PC-3 (cell line): Measurements from ENCODE around the gene PLOD1. TPM values are rescaled to one million over a fixed set of nuclear protein-coding genes. Genes with fewer than 3 reads are reported as not detected.

Experiments
- ATAC-seq: fragments of 200-7000 bp; cut with Tn5 transposase; 2 replicates; pipeline ENCODE4 v1.9.1; 2020; ENCODE audit warnings: mild to moderate bottlenecking, moderate library complexity
- BruUV-seq: library from RNA; stranded (reverse); fragments of 400-500 nt; replicated peaks from 2 replicates; lab custom pipeline; 2021; lab: Mats Ljungman, UMichigan
- CTCF ChIA-PET: fragments of 300-600 bp; sonication (Branson Sonifier 250); formaldehyde crosslinking; loops from one replicate; lab custom pipeline; 2022; ENCODE audit warnings: antibody characterized with exemption; lab: Charles Lee
- POLR2A ChIA-PET: fragments of 300-600 bp; sonication (Branson Sonifier 250); formaldehyde crosslinking; loops from one replicate; lab custom pipeline; 2022; ENCODE audit warnings: antibody characterized with exemption; ENCODE audit not compliant: unreplicated experiment; lab: Charles Lee
- DNase-seq: peaks from one replicate; pipeline ENCODE4 v3.0.0-alpha.2; 2015
- H2AFZ ChIP-seq: fragments of 300-600 bp; sonication (generic); 2 replicates; pipeline ENCODE4 v1.6.0; 2016; ENCODE audit warnings: antibody characterized with exemption, low read length
- H3F3A ChIP-seq: fragments of 300-600 bp; sonication (generic); one replicate; pipeline ENCODE4 v1.6.0; 2017; ENCODE audit warnings: antibody characterized with exemption, low read length, control low read depth, mild to moderate bottlenecking; ENCODE audit not compliant: unreplicated experiment
- H3K27ac ChIP-seq: fragments of 300-600 bp; sonication (generic); 2 replicates; pipeline ENCODE4 v1.5.1; 2016; ENCODE audit warnings: mild to moderate bottlenecking, low read length
- H3K27me3 ChIP-seq: fragments of 300-600 bp; sonication (generic); 2 replicates; pipeline ENCODE4 v1.6.1; 2016; ENCODE audit warnings: low read length, mixed read lengths
- H3K36me3 ChIP-seq: fragments of 300-600 bp; sonication (generic); 2 replicates; pipeline ENCODE4 v1.6.1; 2016; ENCODE audit warnings: low read depth, mixed run types, low read length, mixed read lengths
- H3K4me1 ChIP-seq: fragments of 300-600 bp; sonication (generic); 2 replicates; pipeline ENCODE4 v1.5.1; 2016; ENCODE audit warnings: low read length; ENCODE audit not compliant: insufficient read depth
- H3K4me2 ChIP-seq: fragments of 300-600 bp; sonication (generic); 2 replicates; pipeline ENCODE4 v1.6.0; 2016; ENCODE audit warnings: low read length
- H3K4me3 ChIP-seq: fragments of 300-600 bp; sonication (generic); 2 replicates; pipeline ENCODE4 v1.5.1; 2016; ENCODE audit warnings: mild to moderate bottlenecking, low read length, mixed read lengths
- H3K79me2 ChIP-seq: fragments of 300-600 bp; sonication (generic); 2 replicates; pipeline ENCODE4 v1.6.1; 2017; ENCODE audit warnings: low read length, mixed read lengths
- H3K9ac ChIP-seq: fragments of 300-600 bp; sonication (generic); 2 replicates; pipeline ENCODE4 v1.6.0; 2016; ENCODE audit warnings: mild to moderate bottlenecking, low read length
- H3K9me2 ChIP-seq: fragments of 300-600 bp; sonication (generic); replicated peaks from 2 replicates; pipeline ENCODE4 v1.6.1; 2016; ENCODE audit warnings: mixed run types, low read length, mixed read lengths
- H3K9me3 ChIP-seq: fragments of 300-600 bp; sonication (generic); 2 replicates; pipeline ENCODE4 v1.6.1; 2016; ENCODE audit warnings: low read length, mixed read lengths
- H4K20me1 ChIP-seq: fragments of 300-600 bp; sonication (generic); 2 replicates; pipeline ENCODE4 v1.6.1; 2016; ENCODE audit warnings: low read length, mixed read lengths
- CTCF ChIP-seq: fragments of 300-600 bp; sonication (generic); conservative IDR thresholded peaks from 2 replicates; pipeline ENCODE4 v1.5.1; 2017; ENCODE audit warnings: antibody characterized with exemption, low read depth, mild to moderate bottlenecking, low read length
- EZH2 ChIP-seq: fragments of 300-600 bp; sonication (generic); IDR thresholded peaks from one replicate; pipeline ENCODE4 v1.6.1; 2017; ENCODE audit warnings: antibody characterized with exemption, mild to moderate bottlenecking, low read length; ENCODE audit not compliant: unreplicated experiment
- EZH2phosphoT487 ChIP-seq: fragments of 300-600 bp; sonication (generic); IDR thresholded peaks from 2 replicates; pipeline ENCODE4 v1.6.1; 2018; ENCODE audit warnings: mild to moderate bottlenecking, antibody characterized with exemption, low read length, borderline replicate concordance
- intact Hi-C: fragments of 100-400 bp; cut with micrococcal nuclease; formaldehyde crosslinking; loops from 2 replicates; pipeline ENCODE4 v1.9.0; 2023
- total RNA-seq: library from RNA; depleted of rRNA; stranded (reverse); fragments of >200 nt; gene quantifications from 2 replicates; pipeline ENCODE4 v1.2.3, GENCODE V29; 2014

The PLOD1 gene
- total RNA-seq, 1 experiment from 2014 or later: 179 TPM

- no peaks in the 10 kb centered on the region for H3K27me3 ChIP-seq
- no peaks in the 10 kb centered on the region for H3K9me2 ChIP-seq
- ATAC-seq: no peak
- H3K27ac ChIP-seq: no peak overlapping the region
- H4K20me1 ChIP-seq: 0 out of 2 replicates have a peak, but pooled peaks cover 3% of the 10 kb centered on the region
- ChIA-PET POLR2A (no interaction called here), CTCF (no interaction called here)
- TF ChIP-seq CTCF: no peak
- H3K9ac ChIP-seq: no peak overlapping the region
- no peak overlapping the region for H3K4me2 ChIP-seq
- intact Hi-C loops: no loop called here
- H3K4me3 ChIP-seq: no peak overlapping the region
- no peaks in the 10 kb centered on the region for H3K79me2 ChIP-seq
- no peaks in the 10 kb centered on the region for H3F3A ChIP-seq
- H3K4me1 ChIP-seq: no peaks in the 10 kb centered on the region
- H3K9me3 ChIP-seq: no peaks in the 10 kb centered on the region
- peaks cover 49% of the 10 kb centered on the region for H3K36me3 ChIP-seq
- BruUV-seq: no TSS peak
- no peak overlapping the region for H2AFZ ChIP-seq
- no peak for DNase-seq
Observed at GRCh38 chr1:12009318-12009947, 74.9 kb downstream of the PLOD1 start.

GRCh38 chr1:12010746-12011570 is 76.4 kb downstream of the PLOD1 start:
- Histone ChIP-seq H3K27me3 (no peaks in the 10 kb centered on the region), H3K4me2 (no peak overlapping the region), H3K9ac (no peak overlapping the region), H3F3A (no peaks in the 10 kb centered on the region), H3K4me3 (no peak overlapping the region), H4K20me1 (0 out of 2 replicates have a peak, but pooled peaks cover 3% of the 10 kb centered on the region), H3K36me3 (peaks cover 36% of the 10 kb centered on the region), H3K4me1 (no peaks in the 10 kb centered on the region), H3K79me2 (no peaks in the 10 kb centered on the region), H3K9me3 (no peaks in the 10 kb centered on the region), H3K27ac (no peak overlapping the region), H2AFZ (no peak overlapping the region), H3K9me2 (no peaks in the 10 kb centered on the region)
- BruUV-seq: no TSS peak
- ChIA-PET POLR2A (no interaction called here), CTCF (no interaction called here)
- DNase-seq (no peak), ATAC-seq (no peak)
- intact Hi-C loops: no loop called here
- TF ChIP-seq CTCF (no peak), EZH2 (no peak), EZH2phosphoT487 (no peak)

- Histone ChIP-seq H3K27ac (no peak overlapping the region), H3K9me2 (no peaks in the 10 kb centered on the region), H3K4me3 (no peak overlapping the region), H3K9me3 (no peaks in the 10 kb centered on the region), H3K4me1 (no peaks in the 10 kb centered on the region), H3F3A (no peaks in the 10 kb centered on the region), H3K9ac (no peak overlapping the region), H3K27me3 (no peaks in the 10 kb centered on the region), H3K36me3 (peaks cover 25% of the 10 kb centered on the region; the same call in 1 of the 2 replicates), H4K20me1 (0 out of 2 replicates have a peak, but pooled peaks cover 3% of the 10 kb centered on the region), H3K4me2 (no peak overlapping the region), H3K79me2 (no peaks in the 10 kb centered on the region), H2AFZ (no peak overlapping the region)
- POLR2A ChIA-PET: no interaction called here
- no TSS peak for BruUV-seq
- DNase-seq: no peak
- no peak for TF ChIP-seq EZH2
- TF ChIP-seq CTCF: no peak
- no peak for TF ChIP-seq EZH2phosphoT487
- intact Hi-C loops: no loop called here
- ATAC-seq: no peak
- CTCF ChIA-PET: no interaction called here
Observed at GRCh38 chr1:12011998-12012397, 77.5 kb downstream of the PLOD1 start.
